T1000 (cell line): ENCODE results near the gene GGA3.
A peak's percentile ranks its signal among the peaks of the same experiment; 100 is the strongest.

Source experiments
- DNase-seq: peaks from one replicate; lab custom pipeline; 2025; ENCODE audit warnings: mixed read lengths; lab: John Stamatoyannopoulos, UW

GGA3 gene

GRCh38 chr17:75250009-75250471, 11.4 kb downstream of the GGA3 start:
- no peak for DNase-seq

- no peak for DNase-seq
Observed at GRCh38 chr17:75249564-75249963, 11.8 kb downstream of the GGA3 start.

GRCh38 chr17:75246404-75246803, 15.0 kb downstream of the GGA3 start:
- no peak for DNase-seq

DNA sequence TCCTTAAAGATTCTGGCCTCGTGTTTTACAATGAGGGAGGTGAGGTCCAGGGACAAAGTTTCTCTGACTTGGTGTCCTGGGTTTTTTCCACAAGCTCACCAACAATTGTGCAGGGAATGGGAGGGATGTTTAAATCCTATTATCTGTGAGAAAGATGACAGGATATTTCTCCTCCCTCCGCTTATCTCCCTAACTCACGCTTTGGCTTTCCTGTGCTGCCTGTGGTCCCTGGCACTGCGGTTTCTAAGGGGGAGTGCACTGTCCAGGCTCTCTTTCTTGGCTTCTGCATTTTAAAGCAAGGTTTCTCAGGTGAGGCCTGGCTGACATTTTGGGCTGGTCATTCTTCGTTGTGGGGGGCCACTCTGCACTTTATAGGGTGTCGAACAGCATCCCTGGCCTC, 16.4 kb downstream of the GGA3 start:
- DNase-seq = no peak

- DNase-seq = no peak
Observed at GRCh38 chr17:75244133-75244866, 17.1 kb downstream of the GGA3 start.

- no peak for DNase-seq
Observed at GRCh38 chr17:75242461-75243042, 18.9 kb downstream of the GGA3 start.

- peak; percentile 13 for DNase-seq
Observed at GRCh38 chr17:75241996-75242460, 19.4 kb downstream of the GGA3 start.

DNA sequence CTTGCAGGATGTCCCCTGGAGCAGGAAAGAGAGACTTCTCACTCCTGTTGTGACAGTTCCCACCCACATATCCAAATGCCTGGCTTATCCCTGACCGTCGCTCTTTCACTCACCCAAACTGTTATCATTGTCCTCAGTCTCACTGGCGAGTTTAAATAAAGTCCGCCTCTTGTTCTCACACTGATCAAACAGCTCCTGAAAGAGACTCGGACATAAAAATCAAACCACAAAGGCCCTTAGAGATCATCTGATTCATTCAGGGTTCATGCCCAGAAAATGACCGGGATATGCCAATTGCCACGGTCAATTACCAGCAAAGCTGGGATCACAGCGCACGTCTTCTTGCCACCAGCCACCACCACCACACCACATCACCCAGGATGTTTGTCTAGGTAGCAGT, 19.9 kb downstream of the GGA3 start:
- DNase-seq = no peak

DNA sequence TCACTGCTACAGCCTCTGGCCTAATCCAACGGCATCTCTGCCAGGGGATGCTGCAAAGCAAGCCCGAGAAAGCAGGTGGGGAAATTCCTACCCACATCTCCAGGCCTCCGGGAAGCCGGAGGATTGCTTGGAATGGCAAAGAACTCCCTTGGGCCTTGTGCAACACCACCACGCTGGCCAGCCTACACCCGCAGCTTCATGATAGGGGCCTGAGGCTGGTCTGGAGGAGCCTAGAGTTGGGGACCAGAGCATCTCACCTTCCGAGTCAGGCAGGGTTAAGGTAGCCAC, 20.3 kb downstream of the GGA3 start:
- no peak for DNase-seq

- peak; percentile 25 for DNase-seq
Observed at GRCh38 chr17:75240394-75241142, 20.8 kb downstream of the GGA3 start.

GRCh38 chr17:75239778-75240393, 21.5 kb downstream of the GGA3 start:
- no peak for DNase-seq

DNA sequence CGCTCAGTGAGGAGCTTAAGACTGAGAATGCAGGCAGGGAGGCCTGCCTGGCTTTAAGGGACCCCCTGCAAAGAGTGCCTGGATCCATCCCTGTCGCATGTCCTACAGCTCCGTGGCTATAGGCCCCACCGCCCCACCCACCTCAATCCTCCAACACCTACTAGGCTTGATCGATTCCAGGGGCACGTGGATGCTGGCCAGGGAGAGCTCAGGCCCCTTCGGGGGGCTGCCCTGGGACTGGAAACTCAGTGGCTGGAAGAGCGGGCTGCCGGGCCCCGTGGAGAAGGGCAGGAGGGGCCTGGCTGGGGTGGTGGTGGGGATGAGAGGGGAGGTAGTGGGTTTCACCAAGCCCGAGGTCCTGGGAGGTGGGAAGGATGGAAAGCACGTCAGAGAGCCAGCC, 22.2 kb downstream of the GGA3 start:
- no peak for DNase-seq

GRCh38 chr17:75238684-75239191, 22.7 kb downstream of the GGA3 start:
- DNase-seq = no peak

GRCh38 chr17:75238020-75238580, 23.3 kb downstream of the GGA3 start:
- DNase-seq = no peak

- no peak for DNase-seq
Observed at GRCh38 chr17:75237100-75238014, 24.0 kb downstream of the GGA3 start.

- no peak for DNase-seq
Observed at GRCh38 chr17:75232786-75233185, 28.6 kb downstream of the GGA3 start.

- no peak for DNase-seq
Observed at GRCh38 chr17:75231741-75232464, 29.5 kb downstream of the GGA3 start.

GRCh38 chr17:75231071-75231470, 30.3 kb downstream of the GGA3 start:
- no peak for DNase-seq

- DNase-seq = no peak
Observed at GRCh38 chr17:75228847-75229246, 32.6 kb downstream of the GGA3 start.

GRCh38 chr17:75228305-75228704, 33.1 kb downstream of the GGA3 start:
- no peak for DNase-seq
